GM12878 (cell line): ENCODE data around the gene CENPH.

Source experiments
- CBX5 ChIP-seq: sonication (generic); IDR thresholded peaks from 2 replicates; pipeline ENCODE4 v1.6.1; 2016; ENCODE audit warnings: low read depth, moderate library complexity, mild to moderate bottlenecking, inconsistent platforms
- CHD2 ChIP-seq: IDR thresholded peaks from 2 replicates; pipeline ENCODE4 v1.6.1; 2011; ENCODE audit warnings: low read depth, low read length, improper control_type of control experiment, borderline replicate concordance
- CTCF ChIP-seq, 3 experiments: IDR thresholded peaks in 2 of 3; conservative IDR thresholded peaks in 1 of 3; 2 replicates each; pipeline ENCODE4 v1.5.1; 2011; ENCODE audit warnings: low read depth in 3 of 3, low read length in 3 of 3, mild to moderate bottlenecking in 3 of 3, control low read depth in 2 of 3, moderate library complexity in 2 of 3, inconsistent platforms in 1 of 3, mixed read lengths in 1 of 3; ENCODE audit not compliant: control insufficient read depth in 2 of 3, insufficient read depth in 1 of 3; ENCODE audit errors: extremely low read depth in 1 of 3
- ESRRA ChIP-seq: IDR thresholded peaks from 2 replicates; pipeline ENCODE4 v1.6.1; 2012; ENCODE audit warnings: mild to moderate bottlenecking, low read length, improper control_type of control experiment
- GABPA ChIP-seq: IDR thresholded peaks from 2 replicates; pipeline ENCODE4 v1.6.1; 2014; ENCODE audit warnings: antibody characterized with exemption, low read depth, mild to moderate bottlenecking, inconsistent platforms
- KDM1A ChIP-seq: fragments of 200-600 bp; sonication (generic); IDR thresholded peaks from 2 replicates; pipeline ENCODE4 v1.6.1; 2016; ENCODE audit warnings: borderline replicate concordance
- MAX ChIP-seq: IDR thresholded peaks from 2 replicates; pipeline ENCODE4 v1.6.1; 2012; ENCODE audit warnings: low read depth, low read length, improper control_type of control experiment
- POLR2A ChIP-seq: IDR thresholded peaks from 2 replicates; pipeline ENCODE4 v1.6.1; 2011; ENCODE audit warnings: low read depth, mild to moderate bottlenecking, low read length
- POLR2AphosphoS5 ChIP-seq: IDR thresholded peaks from 2 replicates; pipeline ENCODE4 v1.6.1; 2011; ENCODE audit warnings: mild to moderate bottlenecking, low read length, inconsistent platforms
- RELA ChIP-seq: fragments of 450-650 bp; IDR thresholded peaks from 2 replicates; pipeline ENCODE4 v1.8.0; 2014; ENCODE audit warnings: borderline replicate concordance; ENCODE audit not compliant: partially characterized antibody
- RFX5 ChIP-seq: IDR thresholded peaks from 2 replicates; pipeline ENCODE4 v1.6.1; 2011; ENCODE audit warnings: low read depth, low read length, improper control_type of control experiment
- SRF ChIP-seq, 2 experiments: IDR thresholded peaks; 2 replicates each; pipeline ENCODE4 v1.6.1; 2011; ENCODE audit warnings: low read depth in 2 of 2, low read length in 2 of 2, mild to moderate bottlenecking in 1 of 2, moderate library complexity in 1 of 2
- SUZ12 ChIP-seq: fragments of 200-600 bp; sonication (generic); IDR thresholded peaks from one replicate; pipeline ENCODE4 v1.6.1; 2018; ENCODE audit warnings: antibody characterized with exemption, mild to moderate bottlenecking; ENCODE audit not compliant: unreplicated experiment
- USF1 ChIP-seq: IDR thresholded peaks from 2 replicates; pipeline ENCODE4 v1.6.1; 2011; ENCODE audit warnings: borderline replicate concordance, low read depth, mild to moderate bottlenecking, moderate library complexity, mixed read lengths, low read length; ENCODE audit not compliant: insufficient read depth; ENCODE audit errors: extremely low read length

GRCh38 chr5:69206528-69207190, 17.3 kb downstream of the CENPH start:
- TF ChIP-seq GABPA, result no peak
- no peak for TF ChIP-seq POLR2A
- no peak for TF ChIP-seq POLR2AphosphoS5
- no peak for TF ChIP-seq SRF (IDR thresholded peaks at IDR 0.05; ENCODE audit: low read depth in 2 of 2, low read length in 2 of 2)
- TF ChIP-seq CTCF (IDR thresholded peaks at IDR 0.05 in 2 of 3, conservative IDR thresholded peaks at IDR 0.05 in 1 of 3; ENCODE audit: control insufficient read depth in 2 of 3, extremely low read depth in 1 of 3, insufficient read depth in 1 of 3, low read depth in 3 of 3, low read length in 3 of 3), result no peak
- no peak for TF ChIP-seq MAX
- TF ChIP-seq SUZ12, result no peak
- TF ChIP-seq ESRRA, result no peak
- no peak for TF ChIP-seq USF1
- no peak for TF ChIP-seq KDM1A
- TF ChIP-seq RFX5, result no peak
- no peak for TF ChIP-seq CHD2
- no peak for TF ChIP-seq CBX5
- no peak for TF ChIP-seq RELA
